HEK293 (cell line): ENCODE results near the gene UBR4.
A peak's percentile ranks its signal among the peaks of the same experiment; 100 is the strongest.

ENCODE experiments used
- CTCF ChIA-PET: fragments of 350-600 bp; formaldehyde crosslinking; extraction: SDS; loops from one replicate; lab custom pipeline; 2021; ENCODE audit warnings: antibody characterized with exemption; lab: Yijun Ruan, JAX
- POLR2A ChIA-PET: fragments of 300-600 bp; formaldehyde crosslinking; extraction: SDS; loops from one replicate; lab custom pipeline; 2020; ENCODE audit warnings: antibody characterized with exemption, inconsistent platforms; lab: Yijun Ruan, JAX
- H3K27ac ChIP-seq: fragments of 200-500 bp; sonication (Bioruptor generic); 2 replicates; pipeline ENCODE4 v1.5.1; 2014; ENCODE audit warnings: low read depth, low read length, control low read depth, inconsistent platforms; ENCODE audit errors: extremely low read depth
- H3K36me3 ChIP-seq, 2 experiments: fragments of 200-500 bp in 1 of 2; sonication (Bioruptor generic) in 1 of 2; 1 replicate in 1 of 2; 2 replicates in 1 of 2; pipeline ENCODE4 v1.5.1; 2014 to 2017; ENCODE audit warnings: inconsistent platforms in 2 of 2, low read length in 2 of 2; ENCODE audit not compliant: control insufficient read depth in 2 of 2, insufficient read depth in 1 of 2
- H3K4me1 ChIP-seq: fragments of 200-500 bp; sonication (Bioruptor generic); 2 replicates; pipeline ENCODE4 v1.5.1; 2014; ENCODE audit warnings: mild to moderate bottlenecking, low read length, inconsistent platforms; ENCODE audit not compliant: control insufficient read depth, insufficient read depth
- H3K4me3 ChIP-seq: 2 replicates; pipeline ENCODE4 v1.5.1; 2011; ENCODE audit warnings: low read depth, mild to moderate bottlenecking, control low read depth, low read length, moderate library complexity
- H3K9me3 ChIP-seq: fragments of 200-500 bp; sonication (Bioruptor generic); 2 replicates; pipeline ENCODE4 v1.5.1; 2014; ENCODE audit warnings: low read depth, low read length, inconsistent platforms; ENCODE audit not compliant: control insufficient read depth, insufficient read depth
- HOXC10 ChIP-seq: sonication (generic); formaldehyde crosslinking; IDR thresholded peaks from 2 replicates; pipeline ENCODE4 v1.8.1; 2023; ENCODE audit warnings: mild to moderate bottlenecking, missing genetic modification reagents
- KLF1 ChIP-seq: fragments of 450-650 bp; formaldehyde crosslinking; IDR thresholded peaks from 2 replicates; pipeline ENCODE4 v1.5.1; 2016; ENCODE audit warnings: missing biosample characterization, missing genetic modification characterization
- KLF9 ChIP-seq: fragments of 450-650 bp; formaldehyde crosslinking; IDR thresholded peaks from 2 replicates; pipeline ENCODE4 v1.5.1; 2016; ENCODE audit warnings: missing biosample characterization, missing genetic modification characterization, low read depth
- MZF1 ChIP-seq: fragments of 450-650 bp; formaldehyde crosslinking; IDR thresholded peaks from 2 replicates; pipeline ENCODE4 v1.5.1; 2017; ENCODE audit warnings: missing biosample characterization, missing genetic modification characterization, borderline replicate concordance
- SCRT2 ChIP-seq: fragments of 450-650 bp; formaldehyde crosslinking; IDR thresholded peaks from 2 replicates; pipeline ENCODE4 v1.5.1; 2016; ENCODE audit warnings: missing biosample characterization, missing genetic modification characterization
- ZNF121 ChIP-seq: fragments of 450-650 bp; formaldehyde crosslinking; IDR thresholded peaks from 2 replicates; pipeline ENCODE4 v1.5.1; 2016; ENCODE audit warnings: missing biosample characterization, missing genetic modification characterization
- ZNF211 ChIP-seq: fragments of 450-650 bp; formaldehyde crosslinking; IDR thresholded peaks from 2 replicates; pipeline ENCODE4 v1.5.1; 2016; ENCODE audit warnings: low read depth, missing biosample characterization, missing genetic modification characterization
- ZNF221 ChIP-seq: fragments of 450-650 bp; formaldehyde crosslinking; IDR thresholded peaks from 2 replicates; pipeline ENCODE4 v1.5.1; 2017; ENCODE audit warnings: missing biosample characterization, missing genetic modification characterization, borderline replicate concordance
- ZNF341 ChIP-seq: fragments of 450-650 bp; formaldehyde crosslinking; IDR thresholded peaks from 2 replicates; pipeline ENCODE4; 2016; ENCODE audit warnings: low read depth, missing biosample characterization, missing genetic modification characterization
- ZNF350 ChIP-seq: fragments of 450-650 bp; formaldehyde crosslinking; IDR thresholded peaks from 2 replicates; pipeline ENCODE4 v1.5.0; 2017; ENCODE audit warnings: missing biosample characterization, mild to moderate bottlenecking, missing genetic modification characterization
- ZNF433 ChIP-seq: fragments of 450-650 bp; formaldehyde crosslinking; IDR thresholded peaks from 2 replicates; pipeline ENCODE4 v1.5.1; 2016; ENCODE audit warnings: missing biosample characterization, missing genetic modification characterization, low read depth
- ZNF473 ChIP-seq: fragments of 450-650 bp; formaldehyde crosslinking; IDR thresholded peaks from 2 replicates; pipeline ENCODE4 v1.5.1; 2017; ENCODE audit warnings: missing biosample characterization, missing genetic modification characterization
- ZNF549 ChIP-seq: fragments of 450-650 bp; IDR thresholded peaks from 2 replicates; pipeline ENCODE4 v1.5.1; 2018; ENCODE audit warnings: missing biosample characterization, missing genetic modification characterization, mild to moderate bottlenecking, inconsistent platforms, moderate library complexity
- ZNF571 ChIP-seq: fragments of 450-650 bp; formaldehyde crosslinking; IDR thresholded peaks from 2 replicates; pipeline ENCODE4 v1.5.0; 2017; ENCODE audit warnings: missing biosample characterization, missing genetic modification characterization
- ZNF623 ChIP-seq: fragments of 450-650 bp; formaldehyde crosslinking; IDR thresholded peaks from 2 replicates; pipeline ENCODE4 v1.5.1; 2016; ENCODE audit warnings: missing biosample characterization, missing genetic modification characterization
- ZNF626 ChIP-seq: fragments of 450-650 bp; sonication (Bioruptor Pico); formaldehyde crosslinking; IDR thresholded peaks from 2 replicates; pipeline ENCODE4 v1.5.1; 2018; ENCODE audit warnings: missing biosample characterization, missing genetic modification characterization, inconsistent platforms
- ZNF701 ChIP-seq: fragments of 450-650 bp; formaldehyde crosslinking; IDR thresholded peaks from 2 replicates; pipeline ENCODE4 v1.5.1; 2016; ENCODE audit warnings: missing biosample characterization, missing genetic modification characterization
- ZNF768 ChIP-seq: fragments of 450-650 bp; formaldehyde crosslinking; IDR thresholded peaks from 2 replicates; pipeline ENCODE4 v1.5.1; 2018; ENCODE audit warnings: missing biosample characterization, mild to moderate bottlenecking, missing genetic modification characterization
- ZNF830 ChIP-seq: fragments of 450-650 bp; IDR thresholded peaks from 2 replicates; pipeline ENCODE4 v1.5.0; 2018; ENCODE audit warnings: missing biosample characterization, missing genetic modification characterization, low read depth, mild to moderate bottlenecking, moderate library complexity
- ZNF837 ChIP-seq: fragments of 450-650 bp; formaldehyde crosslinking; IDR thresholded peaks from 2 replicates; pipeline ENCODE4 v1.5.1; 2016; ENCODE audit warnings: missing biosample characterization, missing genetic modification characterization
- ZSCAN18 ChIP-seq: fragments of 450-650 bp; formaldehyde crosslinking; IDR thresholded peaks from 2 replicates; pipeline ENCODE4 v1.5.1; 2016; ENCODE audit warnings: missing biosample characterization, missing genetic modification characterization
- ZSCAN23 ChIP-seq: fragments of 450-650 bp; formaldehyde crosslinking; IDR thresholded peaks from 2 replicates; pipeline ENCODE4 v1.5.1; 2016; ENCODE audit warnings: missing biosample characterization, missing genetic modification characterization
- ZSCAN30 ChIP-seq: fragments of 450-650 bp; IDR thresholded peaks from 2 replicates; pipeline ENCODE4 v1.5.1; 2018; ENCODE audit warnings: missing biosample characterization, mild to moderate bottlenecking, missing genetic modification characterization, moderate library complexity
- TF ChIP-seq, protein P1 (sequence below): fragments of 450-650 bp; formaldehyde crosslinking; conservative IDR thresholded peaks from 2 replicates; pipeline ENCODE4 v1.5.1; 2016; ENCODE audit warnings: low read depth, missing biosample characterization, missing genetic modification characterization
- TF ChIP-seq, protein P2 (sequence below): fragments of 450-650 bp; formaldehyde crosslinking; IDR thresholded peaks from 2 replicates; pipeline ENCODE4 v1.5.1; 2016; ENCODE audit warnings: missing biosample characterization, missing genetic modification characterization

UBR4 gene

DNA sequence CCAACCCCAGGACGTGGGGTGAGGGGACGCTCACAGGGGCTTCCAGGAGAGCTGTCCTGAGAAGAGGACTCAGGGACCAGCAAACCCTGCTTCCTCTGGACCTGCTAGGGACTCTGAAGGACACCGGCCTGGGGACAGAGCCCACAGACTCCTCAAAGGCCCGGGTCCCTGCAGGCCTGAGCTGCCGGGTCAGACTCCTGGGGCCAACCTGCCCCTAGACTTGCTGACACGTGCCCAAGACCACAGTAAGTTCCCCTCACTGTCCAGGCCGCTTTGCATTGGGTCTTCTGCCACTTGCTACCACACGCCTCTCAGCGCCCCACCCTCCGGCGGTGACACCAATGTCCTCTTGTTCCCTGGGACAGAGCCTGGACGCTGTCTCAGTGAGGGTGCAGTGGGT lies 146.9 kb downstream of the UBR4 start (continued):
- TF ChIP-seq ZNF837 (tag by site-specific recombination) (no peak), MZF1 (no peak), ZNF830 (tag by site-specific recombination) (no peak), SCRT2 (tag by site-specific recombination) (no peak)

GRCh38 chr1:19062258-19063029 lies 147.6 kb downstream of the UBR4 start:
- no peaks in the 10 kb centered on the region for H3K4me1 ChIP-seq
- no peak for TF ChIP-seq ZNF350 (tag by site-specific recombination)
- no peak for TF ChIP-seq ZSCAN23
- no peak for TF ChIP-seq ZNF571 (tag by site-specific recombination)
- TF ChIP-seq ZNF768 (tag by site-specific recombination): peak; percentile 63; the same call in 1 of the 2 replicates
- no peak for TF ChIP-seq ZNF626 (tag by site-specific recombination)
- TF ChIP-seq KLF1: peak; percentile 46
- TF ChIP-seq KLF9 (tag by site-specific recombination): peak; percentile 32; the same call in 1 of the 2 replicates
- H3K36me3 ChIP-seq: no peaks in the 10 kb centered on the region
- H3K9me3 ChIP-seq: no peaks in the 10 kb centered on the region
- H3K27ac ChIP-seq: no peak overlapping the region
- ChIA-PET POLR2A (interaction anchor here (0.6 kb wide), 1 partner anchor 440 kb away, joined by 6 read pairs; no protein-coding TSS in a partner anchor), CTCF (interaction anchor here (1.1 to 1.6 kb wide), 2 partner anchors 124 to 149 kb away, joined by 3 read pairs; no protein-coding TSS in a partner anchor)
- H3K4me3 ChIP-seq: no peak overlapping the region

DNA sequence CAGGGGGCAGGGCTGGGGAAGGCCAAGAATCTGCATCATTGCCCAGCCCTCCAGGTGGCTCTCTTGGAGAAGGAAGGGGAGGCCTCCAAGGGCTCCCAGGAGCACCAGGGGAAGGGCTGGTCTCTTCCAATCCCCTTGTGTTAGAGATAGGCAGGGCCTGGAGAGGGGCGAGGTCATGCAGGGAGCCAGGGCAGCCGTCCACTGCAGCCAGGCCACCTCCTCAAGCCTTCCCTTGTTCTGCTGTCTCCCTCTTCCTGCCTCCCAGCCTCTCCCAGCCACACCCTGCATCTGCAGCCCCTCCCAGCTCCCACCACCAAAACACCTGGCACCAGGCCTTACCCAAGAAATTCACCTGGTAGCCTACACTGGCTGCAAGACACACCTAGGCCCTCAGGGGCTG lies 148.3 kb downstream of the UBR4 start:
- Histone ChIP-seq H3K27ac (no peak overlapping the region), H3K36me3 (no peaks in the 10 kb centered on the region), H3K4me1 (no peaks in the 10 kb centered on the region), H3K9me3 (no peaks in the 10 kb centered on the region), H3K4me3 (no peak overlapping the region)
- POLR2A ChIA-PET: no interaction called here
- CTCF ChIA-PET: interaction anchor here (1.1 to 1.6 kb wide), 2 partner anchors 124 to 149 kb away, joined by 3 read pairs; no protein-coding TSS in a partner anchor
- TF ChIP-seq HOXC10 (CRISPR knock-in tag) (no peak), ZSCAN30 (no peak), ZNF211 (tag by site-specific recombination) (no peak), ZNF473 (tag by site-specific recombination) (no peak), ZNF623 (tag by site-specific recombination) (no peak), ZNF433 (tag by site-specific recombination) (no peak), ZSCAN18 (tag by site-specific recombination) (no peak), ZNF701 (tag by site-specific recombination) (no peak), ZNF341 (tag by site-specific recombination) (no peak), KLF9 (tag by site-specific recombination) (no peak), ZNF549 (no peak), ZNF121 (tag by site-specific recombination) (no peak), ZNF221 (tag by site-specific recombination) (no peak)
- TF ChIP-seq, protein P1, sequence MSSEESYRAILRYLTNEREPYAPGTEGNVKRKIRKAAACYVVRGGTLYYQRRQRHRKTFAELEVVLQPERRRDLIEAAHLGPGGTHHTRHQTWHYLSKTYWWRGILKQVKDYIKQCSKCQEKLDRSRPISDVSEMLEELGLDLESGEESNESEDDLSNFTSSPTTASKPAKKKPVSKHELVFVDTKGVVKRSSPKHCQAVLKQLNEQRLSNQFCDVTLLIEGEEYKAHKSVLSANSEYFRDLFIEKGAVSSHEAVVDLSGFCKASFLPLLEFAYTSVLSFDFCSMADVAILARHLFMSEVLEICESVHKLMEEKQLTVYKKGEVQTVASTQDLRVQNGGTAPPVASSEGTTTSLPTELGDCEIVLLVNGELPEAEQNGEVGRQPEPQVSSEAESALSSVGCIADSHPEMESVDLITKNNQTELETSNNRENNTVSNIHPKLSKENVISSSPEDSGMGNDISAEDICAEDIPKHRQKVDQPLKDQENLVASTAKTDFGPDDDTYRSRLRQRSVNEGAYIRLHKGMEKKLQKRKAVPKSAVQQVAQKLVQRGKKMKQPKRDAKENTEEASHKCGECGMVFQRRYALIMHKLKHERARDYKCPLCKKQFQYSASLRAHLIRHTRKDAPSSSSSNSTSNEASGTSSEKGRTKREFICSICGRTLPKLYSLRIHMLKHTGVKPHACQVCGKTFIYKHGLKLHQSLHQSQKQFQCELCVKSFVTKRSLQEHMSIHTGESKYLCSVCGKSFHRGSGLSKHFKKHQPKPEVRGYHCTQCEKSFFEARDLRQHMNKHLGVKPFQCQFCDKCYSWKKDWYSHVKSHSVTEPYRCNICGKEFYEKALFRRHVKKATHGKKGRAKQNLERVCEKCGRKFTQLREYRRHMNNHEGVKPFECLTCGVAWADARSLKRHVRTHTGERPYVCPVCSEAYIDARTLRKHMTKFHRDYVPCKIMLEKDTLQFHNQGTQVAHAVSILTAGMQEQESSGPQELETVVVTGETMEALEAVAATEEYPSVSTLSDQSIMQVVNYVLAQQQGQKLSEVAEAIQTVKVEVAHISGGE (tag by site-specific recombination): no peak
- TF ChIP-seq, protein P2, sequence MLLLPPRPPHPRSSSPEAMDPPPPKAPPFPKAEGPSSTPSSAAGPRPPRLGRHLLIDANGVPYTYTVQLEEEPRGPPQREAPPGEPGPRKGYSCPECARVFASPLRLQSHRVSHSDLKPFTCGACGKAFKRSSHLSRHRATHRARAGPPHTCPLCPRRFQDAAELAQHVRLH (tag by site-specific recombination): no peak
